ENCODE data around the gene RALGAPB.
"Not testable (repeated sequence)": the region's sequence is repeated elsewhere in the genome, so short reads cannot be mapped to it uniquely, and the experiment has no call there.

RALGAPB gene

DNA sequence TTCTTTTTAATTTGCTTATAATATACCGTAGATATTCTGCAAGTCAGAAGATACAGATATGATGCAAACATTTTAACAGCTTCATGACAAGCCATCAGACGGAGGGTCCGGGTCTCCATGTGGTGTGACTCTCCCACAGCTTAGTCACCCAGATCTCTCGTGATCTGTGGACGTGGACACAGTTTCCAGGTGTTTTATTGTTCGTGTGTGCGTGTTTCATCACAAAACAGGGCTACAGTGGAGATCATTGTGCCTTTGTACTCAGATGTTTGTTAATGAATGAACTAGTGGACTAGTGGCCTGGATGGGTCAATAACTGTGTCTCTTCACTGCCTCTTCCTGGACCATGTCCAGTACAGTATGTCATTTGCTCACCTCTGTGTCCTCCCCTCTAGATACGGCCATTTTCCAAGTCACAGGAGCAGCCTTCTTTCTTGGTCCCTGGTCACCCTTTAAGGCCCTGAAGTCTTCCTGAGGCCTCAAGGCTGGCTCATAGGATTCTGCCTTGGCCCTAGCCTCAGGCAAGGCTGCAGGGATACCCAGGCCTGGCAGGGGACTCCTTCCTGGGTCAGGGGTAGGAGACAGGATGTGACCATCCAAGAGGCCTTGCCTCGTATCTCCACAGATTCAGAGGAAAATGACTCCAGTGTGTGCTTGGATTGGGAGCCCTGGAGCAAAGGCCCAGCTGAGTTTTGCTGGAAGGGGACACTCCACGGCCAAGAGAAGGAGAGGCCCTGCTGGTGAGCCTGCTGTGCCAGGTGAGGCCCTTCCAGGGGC is 112.9 kb downstream of the RALGAPB start:
- DNase-seq (ENCODE audit: low spot score) = no peak

DNA sequence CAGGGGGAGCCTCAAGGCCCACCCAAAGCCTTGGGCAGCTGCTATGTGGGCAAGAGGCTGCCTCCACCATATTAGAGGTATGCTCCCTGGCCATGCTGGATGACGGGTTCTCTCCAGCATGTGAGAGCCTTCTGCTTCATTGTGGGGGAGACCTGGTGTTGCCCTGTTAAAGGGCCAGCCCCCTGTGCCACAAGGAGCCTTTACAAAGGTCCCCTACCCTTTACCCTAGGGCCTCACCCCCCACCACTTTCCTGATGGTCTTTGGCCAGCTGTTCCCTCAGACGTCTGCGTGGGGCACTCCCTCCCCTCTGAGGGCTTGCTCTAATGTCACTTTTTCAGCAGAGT is 113.5 kb downstream of the RALGAPB start:
- DNase-seq (ENCODE audit: low spot score) = no peak

DNA sequence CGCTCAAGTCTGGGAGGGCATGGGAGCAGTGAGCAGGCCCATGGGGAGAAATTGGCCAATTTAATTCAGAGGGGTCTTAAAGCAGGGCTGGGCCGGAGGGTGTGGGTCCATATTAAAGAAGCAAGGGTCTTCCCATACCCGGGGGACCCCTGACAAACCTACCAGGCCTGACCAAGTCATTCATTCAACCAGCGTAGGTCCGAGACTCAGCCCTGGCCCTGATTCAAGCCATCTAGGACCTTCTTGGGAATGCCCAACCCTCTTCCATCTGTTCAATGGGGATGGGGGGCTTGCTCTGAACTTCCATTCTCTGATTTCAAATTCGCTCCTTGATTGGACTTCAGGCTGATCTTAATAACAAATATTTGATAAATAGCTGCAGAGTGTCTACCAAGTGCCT is 115.7 kb downstream of the RALGAPB start:
- DNase-seq (ENCODE audit: low spot score) = no peak

DNA sequence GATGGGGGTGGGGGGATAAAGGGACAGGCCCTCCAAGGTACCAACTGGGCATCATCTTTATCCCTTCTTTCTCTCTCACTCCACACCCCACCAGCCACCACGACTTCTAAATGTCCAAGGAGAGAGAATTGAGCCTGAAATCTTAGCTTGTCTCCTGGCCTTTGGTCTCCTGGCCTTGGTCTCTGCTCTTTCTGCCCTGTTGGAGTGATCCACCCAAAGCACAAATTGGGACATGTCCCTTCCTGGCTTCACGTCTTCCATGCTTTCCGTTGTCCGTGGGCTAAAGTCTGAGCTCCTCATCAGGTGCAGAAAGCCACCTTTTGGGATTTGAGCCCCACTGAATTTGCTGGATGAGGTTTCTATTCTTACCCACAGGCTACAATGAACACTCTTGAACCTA is 116.7 kb downstream of the RALGAPB start:
- no peak for DNase-seq (ENCODE audit: low spot score)

DNA sequence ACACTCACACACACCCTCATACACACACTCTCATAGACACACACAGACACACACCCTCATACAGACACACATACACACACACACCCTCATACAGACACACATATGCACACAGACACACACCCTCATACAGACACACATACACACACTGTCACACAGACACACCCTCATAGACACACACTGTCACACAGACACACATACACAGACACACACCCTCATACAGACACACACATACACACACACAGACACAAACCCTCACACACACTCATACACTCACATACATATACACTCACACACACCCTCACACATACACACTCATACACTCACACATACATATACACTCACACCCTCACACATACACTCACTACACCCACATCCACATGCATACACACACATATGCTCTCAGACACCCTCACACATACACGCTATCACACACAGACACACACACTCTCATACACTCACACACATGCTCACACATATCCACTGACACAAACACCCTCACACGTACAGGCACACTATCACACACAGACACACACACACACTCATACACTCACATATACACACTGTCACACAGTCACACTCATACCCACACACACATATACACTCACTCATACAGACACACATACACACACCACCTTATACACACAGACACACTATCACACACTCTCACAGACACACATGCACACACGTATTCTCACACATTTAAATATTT is 117.5 kb downstream of the RALGAPB start:
- no peak for DNase-seq (ENCODE audit: low spot score)

DNA sequence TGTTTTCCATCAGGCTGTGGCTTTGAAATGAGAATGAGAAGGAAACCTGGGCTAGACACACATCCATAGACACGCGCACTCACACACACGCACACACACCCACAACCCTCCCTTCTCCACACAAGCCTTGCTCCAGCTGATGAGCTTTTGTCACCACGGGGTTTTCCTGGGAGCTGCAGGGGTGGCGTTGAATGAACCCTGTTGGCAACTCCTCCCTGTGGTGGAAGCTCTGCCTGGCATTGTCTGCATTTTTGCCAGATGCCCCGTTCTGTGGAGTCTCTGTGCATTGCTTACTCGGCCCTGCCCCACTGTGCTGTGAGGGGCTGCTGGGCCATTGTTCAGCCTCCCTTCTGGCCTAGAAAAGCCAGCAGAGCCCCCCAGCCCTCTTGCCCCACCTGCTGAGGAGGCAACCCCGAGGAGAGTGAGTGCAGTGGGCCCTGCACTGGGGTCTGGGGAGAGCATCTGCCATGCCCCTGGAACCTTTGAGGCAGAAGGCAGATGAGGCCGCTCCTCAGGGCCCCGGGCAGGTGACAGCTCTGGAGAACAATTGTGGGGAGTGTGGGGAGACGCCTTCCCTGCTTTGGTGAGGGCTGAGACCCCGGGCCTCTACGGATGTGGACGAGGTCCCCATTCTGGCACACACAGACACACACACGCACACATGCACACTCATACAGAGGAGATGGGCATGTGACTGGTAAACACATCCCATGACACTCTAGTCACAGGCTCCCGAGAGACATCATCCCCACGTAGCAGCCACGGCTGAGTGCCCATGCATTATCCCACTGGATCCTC is 118.2 kb downstream of the RALGAPB start:
- no peak for DNase-seq (ENCODE audit: low spot score)

DNA sequence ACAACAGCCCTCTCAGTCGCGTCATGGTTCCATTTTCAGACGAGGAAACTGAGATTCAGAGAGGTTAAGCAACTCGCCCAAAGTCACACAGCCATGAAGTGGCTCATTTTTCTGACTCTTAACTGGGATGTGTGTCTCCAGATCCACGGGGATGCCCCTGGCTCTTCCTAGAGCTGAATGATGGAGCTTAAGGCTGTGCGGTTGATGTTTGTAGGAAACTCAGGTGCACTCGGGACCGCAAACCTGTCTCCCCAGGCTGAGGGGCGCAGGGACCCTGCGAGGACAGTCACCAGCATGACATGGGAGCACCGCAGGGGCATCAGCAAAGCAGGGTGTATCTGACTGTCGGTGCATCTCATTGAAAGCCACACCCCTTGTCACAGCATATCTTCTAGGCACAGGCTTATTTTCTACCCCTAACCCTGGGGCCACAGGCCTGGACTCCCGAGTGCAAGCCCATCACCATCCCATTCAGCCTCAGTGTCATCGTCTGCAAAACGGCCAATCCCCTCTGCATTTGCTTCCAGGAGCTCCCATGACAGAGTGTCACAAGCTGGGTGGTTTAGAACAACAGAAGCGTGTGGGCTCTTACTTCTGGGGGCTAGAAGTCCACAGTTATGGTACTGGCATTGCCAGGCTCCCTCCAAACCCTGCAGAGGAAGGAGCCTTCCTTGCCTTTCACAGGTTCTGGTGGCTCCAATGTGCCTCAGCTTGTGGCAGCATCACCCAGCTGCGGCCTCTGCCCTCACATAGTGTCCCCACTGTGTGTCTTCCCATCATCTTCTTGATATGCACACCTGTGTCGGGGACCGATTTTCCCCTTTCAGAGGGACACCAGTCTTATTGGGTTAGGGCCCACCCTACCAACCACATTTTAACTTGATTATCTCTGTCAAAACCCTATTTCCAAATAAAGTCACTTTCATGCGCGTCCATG is 119.1 kb downstream of the RALGAPB start:
- DNase-seq (ENCODE audit: low spot score) = no peak

DNA sequence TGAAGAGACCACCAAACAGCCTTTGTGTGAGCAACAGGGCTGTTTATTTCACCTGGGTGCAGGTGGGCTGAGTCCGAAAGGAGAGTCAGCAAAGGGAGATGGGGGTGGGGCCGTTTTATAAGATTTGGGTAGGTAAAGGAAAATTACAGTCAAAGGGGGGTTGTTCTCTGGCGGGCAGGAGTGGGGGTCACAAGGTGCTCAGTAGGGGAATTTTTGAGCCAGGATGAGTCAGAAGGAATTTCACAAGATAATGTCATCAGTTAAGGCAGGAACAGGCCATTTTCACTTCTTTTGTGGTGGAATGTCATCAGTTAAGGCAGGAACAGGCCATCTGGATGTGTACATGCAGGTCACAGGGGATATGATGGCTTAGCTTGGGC is 119.8 kb downstream of the RALGAPB start:
- DNase-seq (ENCODE audit: low spot score) = not testable (repeated sequence)

DNA sequence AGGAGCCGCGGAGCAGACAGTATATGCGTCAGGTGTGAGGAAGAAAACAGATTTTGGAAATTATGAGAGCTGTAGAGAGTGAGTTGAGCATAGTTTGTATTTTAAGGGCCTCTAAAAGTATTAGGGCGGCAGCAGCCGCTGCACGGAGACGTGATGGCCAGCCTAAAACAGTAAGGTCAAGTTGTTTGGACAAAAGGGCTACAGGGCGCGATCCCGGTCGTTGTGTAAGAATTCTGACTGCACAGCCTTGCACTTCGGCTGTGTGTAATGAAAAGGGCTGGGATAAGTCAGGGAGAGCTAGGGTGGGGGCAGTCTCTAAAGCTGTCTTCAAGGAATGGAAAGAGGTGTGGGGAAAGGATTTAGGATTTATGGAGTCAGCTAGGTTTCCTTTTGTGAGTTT is 121.6 kb downstream of the RALGAPB start:
- not testable (repeated sequence) for DNase-seq (ENCODE audit: low spot score)

DNA sequence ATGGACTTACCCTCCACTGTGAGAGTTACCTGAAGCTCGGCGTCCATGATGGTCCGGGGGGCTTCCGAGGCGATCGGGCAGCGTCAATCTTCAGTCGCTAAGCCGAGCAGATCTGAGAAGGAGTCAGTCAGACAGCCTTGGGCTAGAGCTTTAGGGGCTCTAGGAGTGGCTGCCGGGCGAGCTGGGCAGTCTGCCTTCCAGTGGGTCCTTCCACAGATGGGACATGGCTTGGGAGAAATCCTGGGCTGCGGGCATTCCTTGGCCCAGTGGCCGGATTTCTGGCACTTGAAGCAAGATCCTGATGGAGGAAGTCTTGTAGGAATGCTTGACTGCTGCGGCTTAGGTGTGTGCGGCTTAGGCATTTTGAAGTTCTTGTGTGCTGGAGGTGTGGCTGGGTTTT is 123.2 kb downstream of the RALGAPB start:
- DNase-seq (ENCODE audit: low spot score) = not testable (repeated sequence)

DNA sequence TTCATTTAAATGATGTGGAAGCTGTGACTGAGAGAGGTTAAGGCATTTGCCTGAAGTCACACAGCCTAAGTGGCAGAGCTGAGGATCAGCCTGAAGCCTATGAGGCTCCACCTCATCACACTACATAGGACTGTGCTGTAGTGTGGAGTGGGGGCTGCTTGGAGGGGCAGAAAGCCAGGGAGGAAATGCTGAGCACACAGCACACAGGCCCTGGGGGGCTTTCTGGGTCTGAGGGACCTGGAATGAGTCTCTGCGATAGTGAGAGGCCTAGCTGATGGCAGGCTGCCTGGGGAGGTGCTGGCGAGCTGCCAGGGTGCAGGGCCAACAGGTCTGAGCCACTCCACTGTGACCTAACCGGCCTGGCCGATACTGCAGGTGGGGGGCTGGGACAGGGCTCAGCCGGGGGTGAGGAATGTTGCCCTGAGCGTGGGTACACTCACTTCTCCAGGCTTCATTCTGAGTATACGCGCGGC is 126.8 kb downstream of the RALGAPB start:
- DNase-seq (ENCODE audit: low spot score) = no peak

DNA sequence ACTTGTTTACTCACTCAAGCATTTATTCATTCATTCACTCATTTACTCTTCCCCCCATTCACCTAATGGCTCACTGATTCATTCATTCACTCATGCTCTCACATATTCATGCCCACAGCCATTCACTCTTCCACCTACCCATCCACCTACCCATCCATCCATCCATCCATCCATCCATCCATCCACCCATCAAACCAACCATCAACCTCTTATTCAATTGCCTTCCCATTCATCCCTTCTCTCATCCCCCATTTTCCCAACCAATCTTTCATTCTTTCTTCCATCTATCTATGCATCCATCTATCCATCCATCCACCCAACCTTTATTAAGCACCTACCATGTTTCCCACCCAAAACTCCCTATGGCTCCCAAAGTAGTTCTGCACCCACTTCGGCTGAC is 127.4 kb downstream of the RALGAPB start:
- no peak for DNase-seq (ENCODE audit: low spot score)

DNA sequence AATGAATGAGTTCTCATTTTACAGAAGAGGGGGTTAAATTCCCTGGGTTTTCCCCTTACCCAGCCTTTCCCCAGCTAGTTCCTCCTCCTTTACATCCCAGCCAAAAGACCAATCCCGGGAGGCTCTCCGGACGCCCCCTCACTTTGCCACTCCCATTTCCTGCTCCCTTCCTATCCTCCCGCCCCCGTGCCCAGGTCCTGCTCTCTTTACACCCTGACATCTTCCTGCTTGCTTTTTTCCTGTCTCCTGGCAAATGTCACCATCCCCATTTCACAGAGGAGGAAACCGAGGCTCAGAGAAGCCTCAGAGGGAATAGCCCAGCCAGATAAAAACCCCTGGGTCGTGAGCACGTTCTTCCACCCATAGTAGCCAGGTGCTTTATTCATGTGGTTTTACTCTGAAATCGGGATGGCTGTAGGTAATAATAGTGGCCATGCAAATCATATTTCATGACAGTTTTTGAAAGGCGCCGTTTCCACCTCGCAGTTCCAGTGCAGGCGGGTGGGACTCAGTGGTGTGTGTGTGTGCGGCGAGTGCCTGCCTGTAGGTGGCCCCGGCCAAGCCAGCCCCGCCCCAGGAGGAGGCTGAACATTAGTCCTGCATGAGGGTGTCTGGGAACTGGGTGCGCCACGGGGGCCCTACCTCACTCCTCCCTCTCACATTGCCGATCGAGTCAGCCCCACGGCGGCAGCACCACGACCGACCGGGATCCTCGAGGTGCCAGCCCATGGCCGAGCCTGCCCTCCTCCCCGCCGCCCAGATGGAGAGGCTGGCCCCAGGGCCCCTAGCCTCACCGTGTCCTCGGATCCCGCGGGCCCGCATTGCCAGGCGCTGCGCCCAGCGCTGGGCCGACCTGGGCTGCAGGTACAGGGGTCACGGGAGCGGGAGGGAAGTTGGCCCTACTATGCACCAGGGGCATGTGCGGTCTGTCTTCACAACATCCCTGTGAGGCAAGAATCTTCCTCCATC is 128.9 kb downstream of the RALGAPB start, which contains the start of gene ARHGAP40:
Gene ARHGAP40 (plus strand): TSS at position 594 of the 969 bp plus-strand sequence.
- DNase-seq (ENCODE audit: low spot score) = peak; percentile 15

DNA sequence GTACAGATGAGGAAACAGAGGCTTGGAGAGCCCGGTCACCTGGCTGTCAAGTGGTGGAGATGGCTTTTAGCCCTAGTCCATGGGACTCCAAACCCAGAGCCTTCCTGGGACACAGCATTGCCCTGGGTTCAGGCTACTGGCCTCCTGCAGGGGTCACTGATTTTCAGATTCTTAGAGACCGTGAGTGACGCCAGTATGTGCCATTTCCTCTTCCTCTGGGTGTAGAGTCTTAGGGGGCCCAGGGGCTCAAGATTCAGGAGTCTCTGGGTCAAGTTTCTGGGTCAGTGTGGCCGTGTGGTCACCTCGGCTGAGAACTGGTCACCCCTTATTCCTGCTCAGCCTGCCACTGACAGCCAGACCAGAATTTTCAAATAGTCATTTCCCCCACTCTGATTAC is 129.5 kb downstream of the RALGAPB start:
- no peak for DNase-seq (ENCODE audit: low spot score)

DNA sequence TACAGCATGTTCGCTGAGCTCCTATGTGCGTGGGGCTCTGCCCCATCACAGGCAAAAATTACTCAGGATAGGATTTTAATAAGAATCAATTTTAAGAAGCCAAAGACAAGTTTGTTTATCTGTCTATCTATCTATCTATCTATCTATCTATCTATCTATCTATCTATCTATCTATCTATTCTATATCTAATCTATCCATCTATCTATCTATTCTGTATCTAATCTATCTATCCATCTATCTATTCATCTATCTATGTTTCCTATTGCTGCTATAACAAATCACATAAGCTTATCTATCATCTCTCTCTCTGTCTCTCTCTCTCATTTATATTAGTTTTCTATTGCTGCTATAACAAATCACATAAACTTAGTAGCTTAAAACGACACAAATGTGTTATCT is 130.6 kb downstream of the RALGAPB start:
- no peak for DNase-seq (ENCODE audit: low spot score)

DNA sequence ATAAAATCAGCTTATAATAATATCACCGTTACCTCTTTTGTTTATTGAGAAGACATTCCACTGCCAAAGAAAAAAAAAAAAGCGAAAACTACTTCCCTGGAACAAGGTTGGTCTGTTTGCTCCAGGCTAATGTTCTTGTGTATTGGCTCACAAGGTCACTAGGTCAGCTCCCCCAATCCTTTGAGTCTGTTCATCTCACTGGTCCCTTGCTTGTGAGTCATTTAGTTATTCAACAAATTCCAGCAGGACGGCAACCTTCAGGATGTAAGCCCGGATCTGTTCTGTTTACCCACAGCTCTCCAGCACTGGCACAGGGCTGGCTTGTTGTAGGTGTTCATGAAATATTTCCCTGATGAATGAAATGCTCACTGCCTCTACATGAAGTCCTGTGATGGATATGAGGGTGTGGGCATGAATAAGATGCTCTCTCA is 132.2 kb downstream of the RALGAPB start:
- no peak for DNase-seq (ENCODE audit: low spot score)

DNA sequence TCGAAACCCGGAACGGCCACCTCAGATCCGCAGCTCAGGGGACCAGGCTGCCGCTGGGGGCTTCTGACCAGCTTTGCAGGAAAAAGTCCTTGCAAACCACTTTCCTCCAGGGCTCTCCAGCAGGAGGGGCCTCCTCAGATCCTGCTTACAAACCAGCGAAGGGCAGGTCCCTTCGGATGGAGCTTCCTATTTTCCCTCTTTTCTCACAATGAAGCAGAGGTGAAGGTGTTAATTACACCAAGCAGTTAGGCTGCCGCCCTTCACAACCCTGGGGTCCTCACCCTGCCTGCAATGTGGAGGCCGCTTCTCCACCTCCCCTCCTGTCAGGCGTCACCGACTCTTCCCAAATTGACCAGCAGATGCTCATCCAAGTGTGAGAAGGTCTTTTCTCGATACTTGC is 134.7 kb downstream of the RALGAPB start:
- no peak for DNase-seq (ENCODE audit: low spot score)

DNA sequence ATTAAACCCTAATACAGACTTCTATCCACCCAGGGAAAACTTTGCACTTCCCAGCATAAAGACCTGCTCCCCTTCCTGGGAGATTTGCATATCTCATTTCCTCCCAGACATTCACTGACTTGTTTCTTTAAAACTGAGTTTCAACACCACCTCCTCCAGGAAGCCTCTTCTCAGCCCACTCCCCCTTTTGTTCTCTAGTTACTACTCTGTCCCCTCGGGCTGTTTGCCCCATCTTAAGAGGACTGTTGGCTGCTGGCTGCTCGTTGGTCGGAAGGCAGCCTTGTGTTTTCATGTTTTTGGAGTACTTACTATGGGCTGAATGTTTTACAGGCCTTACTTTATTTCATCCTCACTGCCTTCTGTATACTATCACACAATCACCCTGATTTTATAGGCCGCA is 135.5 kb downstream of the RALGAPB start:
- no peak for DNase-seq (ENCODE audit: low spot score)

DNA sequence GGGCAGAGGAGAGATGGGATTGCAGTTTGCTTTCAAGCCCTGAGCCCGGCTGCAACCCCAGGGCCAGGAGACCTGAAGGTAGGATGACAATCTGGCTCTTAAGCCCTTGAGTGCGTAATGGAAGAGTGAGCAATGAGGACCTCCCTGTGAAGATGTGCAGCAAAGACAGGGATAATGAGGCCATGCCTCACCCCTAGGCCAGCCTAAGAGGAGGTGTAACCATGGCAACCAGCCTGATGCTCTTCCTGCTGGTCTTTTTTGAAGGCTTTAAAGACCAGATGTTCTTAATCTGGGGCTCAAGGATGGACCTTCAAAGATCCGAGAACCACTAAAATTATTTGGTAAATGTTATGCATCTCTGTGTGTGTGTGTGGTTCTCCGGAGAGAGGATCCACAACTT is 137.2 kb downstream of the RALGAPB start:
- DNase-seq (ENCODE audit: low spot score) = no peak

DNA sequence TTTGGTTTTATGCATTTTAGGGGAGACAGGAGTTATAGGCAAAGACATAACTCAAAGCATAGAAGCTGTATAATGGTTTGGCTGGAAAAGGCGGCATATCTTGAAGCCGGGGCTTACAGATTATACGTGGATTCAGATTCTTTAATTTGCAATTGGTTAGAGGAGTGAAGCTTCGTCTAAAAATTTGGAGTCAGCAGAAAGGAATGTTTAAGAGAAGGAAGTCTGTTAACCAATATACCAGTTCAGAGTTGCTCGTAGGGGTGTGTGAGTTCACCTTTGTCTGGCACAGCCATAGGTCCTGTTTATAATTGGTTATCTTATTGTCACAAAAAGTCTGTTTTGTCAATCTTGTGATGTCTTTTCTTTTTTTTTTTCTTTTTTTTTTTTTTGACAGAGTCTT is 137.9 kb downstream of the RALGAPB start:
- no peak for DNase-seq (ENCODE audit: low spot score)
